Tibial nerve (tissue), 3 donors: ENCODE data around the gene RLN3.

Experiments
- POLR2A ChIP-seq, 2 donors: fragments of 450-650 bp; IDR thresholded peaks; one replicate each; pipeline ENCODE4 v1.6.1; 2017; ENCODE audit warnings: antibody characterized with exemption in 2 of 2, mild to moderate bottlenecking in 2 of 2, moderate library complexity in 2 of 2
- TF ChIP-seq, protein P1 (sequence below), 5 experiments: fragments of 200-600 bp in 3 of 5; fragments of 450-650 bp in 2 of 5; sonication (generic) in 3 of 5; IDR thresholded peaks; one replicate each; pipeline ENCODE4 v1.5.1; 2016 to 2019; ENCODE audit warnings: antibody characterized with exemption in 5 of 5, mild to moderate bottlenecking in 3 of 5, moderate library complexity in 2 of 5

DNA sequence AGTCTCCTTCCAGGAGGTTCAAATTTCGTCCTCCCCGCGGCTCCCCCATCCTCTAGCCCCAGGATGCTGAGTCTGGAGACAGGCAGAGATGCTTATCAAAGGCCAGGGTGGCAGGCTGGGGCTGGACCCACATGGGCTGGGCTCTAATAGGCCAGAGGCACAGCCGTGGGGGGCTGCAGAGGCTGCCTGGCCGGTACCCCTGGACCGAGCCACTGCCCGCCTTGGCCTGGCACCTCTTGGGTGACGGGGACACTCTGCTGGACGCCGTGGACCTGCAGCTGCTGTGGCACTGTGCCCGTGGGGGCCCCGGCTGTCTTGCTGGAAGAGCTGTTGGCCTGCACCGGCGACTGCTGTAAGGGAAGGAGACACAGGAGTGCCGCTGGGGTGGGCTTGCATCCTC is 47.6 kb upstream of the RLN3 start:
- TF ChIP-seq, protein P1, sequence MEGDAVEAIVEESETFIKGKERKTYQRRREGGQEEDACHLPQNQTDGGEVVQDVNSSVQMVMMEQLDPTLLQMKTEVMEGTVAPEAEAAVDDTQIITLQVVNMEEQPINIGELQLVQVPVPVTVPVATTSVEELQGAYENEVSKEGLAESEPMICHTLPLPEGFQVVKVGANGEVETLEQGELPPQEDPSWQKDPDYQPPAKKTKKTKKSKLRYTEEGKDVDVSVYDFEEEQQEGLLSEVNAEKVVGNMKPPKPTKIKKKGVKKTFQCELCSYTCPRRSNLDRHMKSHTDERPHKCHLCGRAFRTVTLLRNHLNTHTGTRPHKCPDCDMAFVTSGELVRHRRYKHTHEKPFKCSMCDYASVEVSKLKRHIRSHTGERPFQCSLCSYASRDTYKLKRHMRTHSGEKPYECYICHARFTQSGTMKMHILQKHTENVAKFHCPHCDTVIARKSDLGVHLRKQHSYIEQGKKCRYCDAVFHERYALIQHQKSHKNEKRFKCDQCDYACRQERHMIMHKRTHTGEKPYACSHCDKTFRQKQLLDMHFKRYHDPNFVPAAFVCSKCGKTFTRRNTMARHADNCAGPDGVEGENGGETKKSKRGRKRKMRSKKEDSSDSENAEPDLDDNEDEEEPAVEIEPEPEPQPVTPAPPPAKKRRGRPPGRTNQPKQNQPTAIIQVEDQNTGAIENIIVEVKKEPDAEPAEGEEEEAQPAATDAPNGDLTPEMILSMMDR (IDR thresholded peaks at IDR 0.05): no peak
- TF ChIP-seq POLR2A (IDR thresholded peaks at IDR 0.05): no peak
